Suppressor macrophage (primary cell): ENCODE data around the gene DRAXIN.
A peak's percentile ranks its signal among the peaks of the same experiment; 100 is the strongest.

ENCODE experiments used
- DNase-seq, 4 experiments: peaks; one replicate each; pipeline ENCODE4 v3.0.0-alpha.2; 2020 to 2022

The DRAXIN gene

DNA sequence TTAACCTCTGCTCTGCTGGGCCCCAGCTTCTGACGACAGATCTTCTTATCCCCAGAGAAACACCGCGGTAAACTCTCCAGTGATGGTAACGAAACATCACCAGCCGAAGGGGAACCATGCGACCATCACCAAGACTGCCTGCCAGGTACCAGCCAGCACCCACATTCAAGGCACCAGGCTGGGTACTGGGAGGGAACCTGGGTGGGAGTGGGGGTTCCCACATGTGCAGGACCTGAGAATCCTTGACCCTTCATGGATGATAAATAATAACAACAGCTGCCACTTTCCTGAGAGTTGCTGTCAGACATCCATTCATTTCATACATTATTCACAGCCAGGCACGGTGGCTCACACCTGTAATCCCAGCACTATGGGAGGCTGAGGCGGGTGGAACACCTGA lies 20.8 kb downstream of the DRAXIN start:
- DNase-seq: no peak

DNA sequence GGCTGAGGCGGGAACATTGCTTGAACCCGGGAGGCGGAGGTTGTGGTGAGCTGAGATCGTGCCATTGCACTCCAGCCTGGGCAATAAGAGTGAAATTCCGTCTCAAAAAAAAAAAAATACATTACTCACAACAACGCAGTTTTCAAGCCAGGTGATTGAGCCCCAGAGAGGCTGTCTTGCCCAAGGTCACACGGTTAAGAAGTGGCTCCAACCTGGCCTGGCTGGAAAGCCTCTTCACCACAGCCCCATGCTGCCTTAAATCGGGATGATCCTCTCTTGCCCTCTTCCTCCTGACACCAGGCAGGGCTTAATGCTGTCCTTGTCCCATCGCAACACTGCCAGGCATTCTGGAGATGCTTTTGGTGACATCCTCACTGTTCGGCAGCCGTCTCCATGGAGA lies 21.6 kb downstream of the DRAXIN start:
- DNase-seq: no peak

DNA sequence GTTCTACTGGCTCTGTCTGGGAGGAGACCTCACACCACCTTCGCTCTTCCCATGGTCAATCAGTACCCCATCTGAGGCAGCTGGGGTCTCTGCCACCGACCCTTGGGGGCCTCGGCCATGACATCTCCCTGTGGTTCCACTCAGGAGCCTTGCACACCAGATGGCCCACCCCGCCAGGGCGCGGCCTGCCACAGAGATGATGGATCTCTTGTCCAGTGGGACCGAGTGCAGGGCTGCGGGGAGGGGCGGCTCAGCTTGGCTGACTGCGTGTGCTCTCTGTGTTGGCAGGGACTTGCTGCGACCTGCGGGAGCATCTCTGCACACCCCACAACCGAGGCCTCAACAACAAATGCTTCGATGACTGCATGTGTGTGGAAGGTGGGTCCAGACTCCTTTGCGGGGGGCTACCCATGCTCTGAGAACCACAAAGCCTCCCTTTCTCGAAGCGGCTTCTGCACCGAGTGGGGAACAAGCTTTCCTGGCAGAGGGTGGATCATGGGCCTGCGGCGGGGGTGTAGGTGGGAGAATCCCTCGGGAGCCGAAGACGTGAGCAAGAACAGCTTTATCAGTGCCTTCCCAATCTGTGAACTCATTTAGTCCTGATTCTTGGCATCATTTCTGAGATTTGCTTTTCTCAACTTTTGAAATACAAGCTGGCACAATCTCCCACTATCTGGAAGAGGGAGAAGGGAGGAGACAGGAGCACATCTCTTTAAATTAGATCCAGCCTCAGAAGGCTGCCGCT lies 23.5 kb downstream of the DRAXIN start:
- DNase-seq: no peak

DNA sequence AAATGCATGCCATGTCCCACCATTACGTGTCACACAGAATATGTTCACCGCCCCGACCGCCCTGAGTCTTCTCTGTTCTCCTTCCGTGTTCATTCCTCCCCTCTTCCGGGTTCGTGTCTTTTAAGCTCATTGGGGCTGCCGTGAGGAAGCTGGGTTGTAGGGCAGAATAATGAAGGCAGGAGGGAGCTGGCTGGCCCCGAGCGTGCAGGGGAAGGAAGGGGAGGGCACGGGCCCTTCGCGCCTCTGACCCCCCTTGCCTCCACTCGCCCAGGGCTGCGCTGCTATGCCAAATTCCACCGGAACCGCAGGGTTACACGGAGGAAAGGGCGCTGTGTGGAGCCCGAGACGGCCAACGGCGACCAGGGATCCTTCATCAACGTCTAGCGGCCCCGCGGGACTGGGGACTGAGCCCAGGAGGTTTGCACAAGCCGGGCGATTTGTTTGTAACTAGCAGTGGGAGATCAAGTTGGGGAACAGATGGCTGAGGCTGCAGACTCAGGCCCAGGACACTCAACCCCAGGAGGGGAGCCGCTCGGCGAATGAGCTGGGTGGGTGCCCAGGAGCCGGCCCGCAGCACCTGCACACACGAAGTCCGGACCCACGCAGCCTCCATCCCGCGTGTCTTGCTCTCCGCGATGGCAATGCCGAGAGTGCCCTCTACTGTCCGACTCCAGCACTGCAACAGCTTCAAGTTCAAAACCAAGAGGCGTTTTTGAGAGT lies 28.0 kb downstream of the DRAXIN start:
- peak; percentile 86 to 93 (median 90) for DNase-seq

DNA sequence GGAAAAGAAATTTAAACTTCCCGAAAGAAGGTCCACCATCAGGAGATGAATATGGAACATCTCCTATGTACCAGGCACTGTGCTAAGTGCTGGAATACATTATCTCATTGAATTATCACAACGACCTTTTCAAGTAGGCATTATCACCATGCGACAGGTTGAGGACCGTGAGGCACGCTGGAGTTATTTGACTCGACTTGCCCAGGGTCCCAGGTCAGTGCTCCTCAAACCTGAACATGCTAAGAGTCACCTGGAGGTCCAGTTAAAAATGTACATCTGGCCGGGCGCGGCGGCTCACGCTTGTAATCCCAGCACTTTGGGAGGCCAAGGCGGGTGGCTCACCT lies 28.5 kb downstream of the DRAXIN start:
- no peak for DNase-seq

DNA sequence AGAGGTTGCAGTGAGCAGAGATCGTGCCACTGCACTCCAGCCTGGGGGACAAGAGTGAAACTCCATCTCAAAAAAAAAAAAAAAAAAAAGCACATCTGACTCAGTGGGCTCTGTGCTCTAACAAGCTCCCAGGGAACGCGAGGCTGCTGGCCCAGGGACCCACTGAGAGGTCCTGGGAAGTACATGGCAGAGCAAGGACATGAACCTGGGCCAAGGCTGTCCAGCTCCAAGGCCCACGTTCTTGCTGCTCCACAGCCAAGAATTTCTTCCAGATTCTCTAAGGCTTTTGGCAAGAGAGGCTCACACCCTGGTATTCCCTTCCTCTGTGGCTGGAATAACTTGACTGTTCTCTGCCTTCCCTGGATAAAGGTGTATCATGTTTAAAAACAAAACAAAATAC lies 29.0 kb downstream of the DRAXIN start:
- no peak for DNase-seq

DNA sequence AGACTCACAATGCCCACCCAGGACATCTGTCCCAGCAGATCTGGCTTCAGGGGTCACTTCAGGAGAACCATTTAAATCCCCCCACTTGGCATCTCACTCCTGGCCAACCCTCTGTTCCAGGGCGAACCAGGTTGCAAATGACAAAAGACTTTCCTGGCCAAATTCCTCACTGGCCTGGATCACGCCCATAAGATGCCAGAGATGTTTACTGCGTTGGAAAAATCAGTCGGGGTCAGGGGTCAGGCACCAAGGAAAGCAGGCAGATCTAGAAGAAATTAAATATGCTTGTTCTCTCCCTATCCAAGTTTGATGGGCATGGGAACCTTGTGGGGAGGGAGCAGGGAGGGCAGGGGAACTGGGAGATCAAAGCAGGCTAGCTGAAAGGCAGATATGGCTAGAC lies 29.8 kb downstream of the DRAXIN start:
- no peak for DNase-seq

DNA sequence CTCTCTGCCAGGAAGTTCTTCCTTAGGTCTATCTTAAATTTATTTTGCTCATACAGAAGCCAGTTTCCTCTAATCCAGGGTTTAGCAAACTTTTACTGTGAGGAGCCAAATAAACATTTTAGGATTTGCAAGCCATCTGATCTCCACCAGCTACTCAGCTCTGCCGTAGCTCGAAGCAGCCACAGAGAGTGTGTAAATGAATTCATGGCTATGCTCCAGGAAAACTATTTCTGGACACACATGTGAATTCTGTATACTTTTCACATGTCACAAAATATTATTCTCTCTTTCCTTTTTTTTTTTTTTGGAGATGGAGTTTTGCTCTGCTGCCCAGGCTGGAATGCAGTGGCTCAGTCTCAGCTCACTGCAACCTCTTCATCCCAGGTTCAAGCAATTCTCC lies 31.0 kb downstream of the DRAXIN start:
- DNase-seq: no peak

DNA sequence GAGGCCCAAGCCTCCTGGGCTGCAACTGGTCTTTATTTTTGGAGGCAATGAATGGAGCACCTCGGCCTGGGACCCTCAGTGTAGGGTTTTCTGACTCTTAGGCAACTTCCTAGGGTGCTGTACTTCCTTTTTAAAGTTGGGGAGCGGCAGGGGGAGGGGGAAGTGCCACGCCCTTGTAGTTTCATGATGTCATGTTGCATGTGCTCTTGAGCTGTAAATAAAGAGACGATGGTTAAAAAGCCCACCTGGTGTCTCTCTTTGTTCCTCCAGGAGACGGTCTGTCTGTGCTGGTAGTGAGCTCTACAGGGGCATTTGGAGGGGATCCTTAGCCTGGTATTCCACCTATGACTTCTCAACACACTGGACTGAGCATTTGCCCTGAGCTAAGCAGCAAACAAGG lies 34.1 kb downstream of the DRAXIN start:
- DNase-seq: peak in 3 of 4 experiments; percentile 47 to 58 (median 52)

DNA sequence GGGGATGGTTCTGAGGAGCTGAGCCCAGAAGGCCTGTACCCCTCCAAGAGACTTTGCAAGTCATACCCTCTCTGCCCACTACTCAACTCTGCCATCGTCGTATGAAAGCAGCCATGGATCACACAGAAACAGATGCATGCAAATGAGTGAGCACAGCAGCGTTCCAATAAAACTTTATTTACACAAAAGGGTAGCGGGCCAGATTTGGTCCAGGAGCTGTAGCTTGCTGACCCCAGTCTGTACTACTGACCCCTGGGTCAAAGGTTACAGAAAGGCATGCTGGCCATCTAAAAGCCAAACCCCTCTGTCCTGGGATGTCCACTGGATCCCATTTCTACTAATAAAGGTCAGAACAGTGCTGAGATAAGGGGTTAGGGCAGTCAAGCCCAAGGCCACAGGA lies 35.6 kb downstream of the DRAXIN start:
- no peak for DNase-seq

DNA sequence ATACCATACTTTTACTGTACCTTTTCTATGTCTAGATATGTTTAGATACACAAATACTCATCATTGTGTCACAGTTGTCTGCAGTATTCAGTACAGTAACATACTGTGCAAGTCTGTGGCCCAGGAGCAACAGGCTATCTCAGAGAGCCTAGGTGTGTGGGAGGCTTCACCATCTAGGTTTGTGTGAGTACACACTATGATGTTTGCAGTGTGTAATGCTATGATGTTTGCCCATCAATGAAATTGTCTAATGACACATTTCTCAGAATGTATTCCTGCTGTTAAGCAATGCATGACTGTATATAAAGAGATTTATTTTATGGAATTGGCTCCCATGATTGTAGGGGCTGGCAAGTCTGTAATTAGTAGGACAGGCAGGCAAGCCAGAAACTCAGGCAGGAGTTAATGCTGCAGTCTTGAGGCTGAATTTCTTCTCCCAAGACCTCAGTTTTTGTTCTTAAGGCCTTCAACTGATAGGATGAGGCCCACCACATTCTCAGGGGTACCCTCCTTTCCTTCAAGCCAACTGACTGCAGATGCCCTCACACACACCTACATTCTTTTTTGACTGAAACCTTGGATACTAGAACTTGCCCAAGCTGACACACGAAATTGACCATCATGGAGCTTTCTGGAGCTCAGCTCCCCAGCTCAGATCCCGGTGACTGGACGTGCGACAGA lies 36.8 kb downstream of the DRAXIN start:
- peak in 1 of 4 experiments; percentile 14 for DNase-seq

DNA sequence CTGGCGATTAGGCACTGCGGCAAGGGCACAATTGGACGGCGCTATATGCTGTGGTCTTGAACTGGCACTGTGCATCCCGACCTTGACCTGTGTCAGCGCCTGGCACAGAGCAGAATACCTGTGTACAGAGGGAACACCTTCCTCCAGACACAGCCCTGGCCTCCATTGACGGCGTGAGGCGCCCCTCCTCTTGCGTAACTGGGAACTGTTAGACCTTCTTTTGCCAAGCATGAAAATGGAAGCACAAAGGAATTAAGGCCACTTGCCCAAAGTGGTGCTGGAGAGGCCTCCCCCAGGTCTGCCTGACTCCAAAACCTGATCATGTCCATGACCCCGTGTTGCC lies 37.6 kb downstream of the DRAXIN start:
- DNase-seq: no peak

DNA sequence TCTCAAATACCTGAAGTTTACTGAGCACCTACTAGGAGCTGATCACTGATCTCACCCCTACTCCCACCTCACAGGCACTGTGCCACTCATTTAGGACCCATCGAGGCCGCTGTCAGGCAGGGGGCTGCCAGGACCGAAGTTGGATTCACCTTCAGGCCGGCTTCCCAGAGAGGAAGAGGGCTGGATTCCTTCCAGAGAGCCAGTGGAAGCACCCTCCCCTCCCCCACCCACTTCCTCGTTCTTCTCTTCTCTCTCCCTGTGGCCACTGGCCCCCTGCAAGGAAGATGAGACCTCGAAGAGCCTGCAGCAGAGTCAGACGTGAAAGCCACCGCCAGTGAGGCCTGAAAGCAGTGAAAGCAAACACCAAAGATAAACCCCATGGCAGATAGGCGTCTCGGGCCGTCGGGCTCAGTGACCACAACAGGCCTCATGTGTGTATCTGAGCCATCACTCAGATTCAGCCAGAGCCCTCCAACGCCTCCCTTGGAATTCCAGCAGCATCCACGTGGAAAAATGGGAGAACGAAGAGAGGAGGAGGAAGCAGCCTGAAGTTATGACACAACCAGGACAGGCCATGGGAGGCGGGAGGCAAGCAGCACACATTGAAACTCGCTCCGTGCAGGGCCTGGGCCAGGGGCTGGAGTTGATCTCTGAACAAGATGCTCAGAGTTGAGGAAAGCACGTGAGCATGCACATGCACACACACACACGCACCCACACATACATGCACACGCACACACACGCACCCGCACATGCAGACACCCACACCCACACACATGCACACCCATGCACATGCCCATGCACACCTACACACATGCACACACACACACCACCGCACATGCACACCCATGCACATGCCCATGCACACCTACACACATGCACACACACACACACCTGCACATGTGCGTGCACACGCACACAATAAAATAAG lies 38.3 kb downstream of the DRAXIN start:
- DNase-seq: peak; percentile 24 to 52 (median 38)

DNA sequence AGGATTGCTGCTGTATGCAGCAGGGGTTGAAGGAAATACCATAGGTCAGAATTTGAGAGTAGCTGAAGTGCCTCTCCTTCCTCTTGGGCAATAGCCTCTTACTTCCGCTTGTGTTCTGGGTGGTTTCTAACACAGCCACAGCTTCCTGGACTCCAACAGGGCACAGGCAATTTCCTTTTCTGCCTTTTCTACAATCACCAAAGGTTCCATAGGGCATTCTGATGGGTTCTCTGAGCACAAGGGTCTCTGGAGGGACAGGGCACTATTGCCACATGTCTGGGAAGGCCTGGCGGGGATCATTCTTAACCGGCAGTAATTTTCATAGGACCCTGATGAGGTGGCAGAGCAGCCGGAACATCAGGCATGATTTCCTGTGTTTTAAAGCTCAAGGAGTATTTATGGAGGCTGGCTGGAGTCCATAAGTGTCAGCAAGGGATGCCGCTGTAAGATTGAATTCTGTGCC lies 39.0 kb downstream of the DRAXIN start:
- DNase-seq: peak; percentile 76 to 92 (median 86)

DNA sequence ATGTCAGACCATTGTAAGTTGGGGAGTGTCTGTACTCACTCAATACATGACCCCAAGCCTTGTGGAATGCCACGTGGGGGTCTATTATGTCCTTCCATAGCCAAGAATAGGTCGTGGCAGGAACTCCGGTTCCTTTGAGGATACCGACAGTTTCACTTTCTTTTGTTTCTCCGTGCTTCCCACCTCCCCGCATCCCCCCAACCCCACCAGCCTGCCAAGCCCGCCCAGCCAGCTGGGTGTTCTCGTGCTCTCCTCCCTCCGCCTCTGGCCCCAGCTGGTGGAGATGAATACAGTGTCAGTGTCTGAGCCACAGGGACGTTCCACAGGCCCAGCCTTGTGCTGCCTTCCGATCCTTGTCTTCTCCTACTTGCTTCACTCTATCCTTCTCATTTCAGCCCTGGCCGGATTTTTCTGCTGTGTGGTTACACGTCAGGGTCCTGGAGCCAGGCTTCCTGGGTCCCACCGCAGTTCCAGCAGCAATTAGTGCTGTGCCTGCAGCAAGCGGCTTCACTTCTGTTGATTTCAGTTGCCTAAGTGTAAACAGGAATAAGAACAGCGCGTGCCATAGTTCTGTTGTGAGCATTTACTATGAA lies 40.3 kb downstream of the DRAXIN start:
- peak; percentile 42 to 73 (median 64) for DNase-seq

DNA sequence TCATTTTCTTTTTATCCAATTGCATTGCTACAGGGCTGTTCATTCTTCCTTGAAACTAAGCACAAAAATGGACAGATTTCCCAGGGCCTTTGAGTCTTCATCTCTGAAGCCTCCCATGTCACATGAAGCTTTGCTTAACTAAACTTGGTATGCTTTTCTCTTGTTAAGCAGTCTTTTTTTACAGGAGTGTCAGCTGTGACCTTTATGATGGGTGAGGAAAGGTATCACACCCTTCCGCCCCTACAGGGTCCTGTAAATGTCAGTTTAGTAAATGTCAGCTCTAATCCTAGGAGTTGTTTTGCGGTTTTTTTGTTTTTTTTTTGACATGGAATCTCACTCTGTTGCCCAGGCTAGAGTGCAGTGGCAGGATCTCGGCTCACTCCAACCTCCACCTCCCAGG lies 41.8 kb downstream of the DRAXIN start:
- no peak for DNase-seq

DNA sequence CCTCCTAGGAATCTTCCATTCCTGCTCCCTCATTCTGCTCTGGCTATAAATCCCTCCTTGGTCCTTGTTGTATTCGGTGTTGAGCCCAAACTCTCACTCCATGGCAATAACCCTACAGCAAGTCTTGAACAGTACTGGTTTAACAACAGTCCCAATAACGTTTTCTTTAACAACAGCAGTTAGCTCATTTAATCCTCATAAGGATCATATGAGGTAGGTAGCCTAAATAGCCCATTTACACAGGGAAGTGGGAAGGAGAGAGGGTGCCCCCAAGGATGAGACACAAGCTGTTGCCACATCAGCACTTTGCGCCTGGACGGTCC lies 44.0 kb downstream of the DRAXIN start:
- no peak for DNase-seq

DNA sequence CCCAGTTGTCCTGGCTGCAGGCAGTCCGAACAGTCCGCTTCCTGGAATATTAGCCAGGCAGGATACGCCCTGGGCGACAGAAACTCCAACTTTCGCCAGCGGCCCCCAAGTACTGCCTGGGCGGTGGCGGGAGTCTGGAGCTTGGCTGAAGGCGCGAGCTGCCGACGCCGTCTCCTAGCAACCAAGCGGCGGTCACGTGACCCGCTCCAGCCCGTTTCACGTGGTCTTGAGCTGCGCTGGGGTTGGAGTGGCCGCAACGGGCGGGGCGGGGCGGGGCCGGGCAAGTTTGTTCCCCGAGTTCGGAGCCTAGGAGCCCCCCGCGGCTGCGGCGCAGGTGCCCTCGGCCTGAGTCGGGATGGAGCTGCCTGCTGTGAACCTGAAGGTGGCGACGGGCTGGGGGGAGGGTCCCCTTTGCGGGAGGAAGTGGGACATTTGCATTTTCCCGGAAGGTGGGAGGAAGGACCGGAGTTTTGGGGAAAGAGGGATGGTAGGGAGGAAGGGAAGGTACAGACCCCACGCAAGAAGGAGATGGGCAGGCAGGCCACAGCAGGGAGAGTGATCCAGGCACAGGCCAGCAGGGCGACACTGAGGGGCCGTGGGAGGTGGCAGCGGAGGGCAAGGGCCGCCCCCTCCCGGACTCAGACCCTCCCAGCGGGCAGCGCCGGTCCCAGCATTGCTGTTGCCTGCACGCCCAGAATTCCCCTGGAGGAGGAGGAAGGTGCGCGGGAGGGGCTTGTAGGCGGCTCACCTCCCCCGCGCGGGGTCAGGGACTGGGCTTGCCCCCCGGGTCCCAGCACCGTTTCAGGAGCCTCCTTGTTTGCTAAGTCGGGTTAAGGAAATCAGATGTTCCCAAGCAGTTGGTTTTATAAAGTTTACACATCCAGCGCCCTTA lies 44.6 kb downstream of the DRAXIN start, which contains the start of gene AGTRAP:
Gene AGTRAP, plus strand, starts transcription at position 283 of the 892 bp plus-strand sequence. Its CDS starts 73 bp downstream, at position 356.
- DNase-seq: peak; percentile 92 to 97 (median 96)

DNA sequence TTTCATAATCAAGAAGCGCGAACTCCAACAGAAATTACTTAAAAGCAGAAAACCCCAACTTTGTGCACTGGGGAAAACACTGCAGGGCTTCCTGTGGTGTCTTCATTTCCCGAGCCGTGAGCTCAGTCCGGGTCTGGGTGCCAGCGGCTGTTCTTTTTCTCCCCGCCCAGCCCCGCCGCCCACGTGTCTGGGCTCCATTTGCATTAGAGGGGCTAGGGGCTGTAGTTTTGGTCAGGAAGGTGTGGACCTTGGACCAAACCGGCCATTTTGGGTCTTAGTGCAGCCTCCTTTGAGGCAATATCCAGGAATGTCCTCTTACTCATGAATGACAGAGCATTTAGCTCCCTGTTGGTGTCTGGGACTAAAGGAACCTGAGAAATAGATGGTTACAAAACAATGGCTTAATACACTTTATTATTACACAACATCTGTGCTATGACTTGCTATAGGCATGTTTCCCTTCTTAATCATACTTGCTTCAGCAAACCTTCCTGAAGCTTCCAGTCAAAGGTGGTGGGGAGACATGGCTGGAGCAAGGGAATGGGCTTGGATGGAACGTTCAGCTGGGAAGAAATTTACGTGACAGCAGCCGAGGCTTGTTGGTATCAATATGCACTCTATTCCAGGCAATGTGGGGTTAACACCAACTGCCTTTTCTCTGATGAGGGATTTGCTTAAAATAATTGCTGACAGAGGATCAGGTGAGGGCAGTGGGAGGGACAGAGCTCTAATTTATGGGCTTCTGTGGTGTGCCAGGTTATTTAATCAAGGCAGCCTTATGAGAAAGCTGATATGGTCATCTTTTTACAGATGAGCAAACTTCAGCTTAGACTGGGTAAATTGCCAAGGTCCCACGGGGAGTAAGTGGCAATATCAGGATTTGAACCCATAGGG lies 45.5 kb downstream of the DRAXIN start:
- DNase-seq: peak; percentile 81 to 91 (median 90)

DNA sequence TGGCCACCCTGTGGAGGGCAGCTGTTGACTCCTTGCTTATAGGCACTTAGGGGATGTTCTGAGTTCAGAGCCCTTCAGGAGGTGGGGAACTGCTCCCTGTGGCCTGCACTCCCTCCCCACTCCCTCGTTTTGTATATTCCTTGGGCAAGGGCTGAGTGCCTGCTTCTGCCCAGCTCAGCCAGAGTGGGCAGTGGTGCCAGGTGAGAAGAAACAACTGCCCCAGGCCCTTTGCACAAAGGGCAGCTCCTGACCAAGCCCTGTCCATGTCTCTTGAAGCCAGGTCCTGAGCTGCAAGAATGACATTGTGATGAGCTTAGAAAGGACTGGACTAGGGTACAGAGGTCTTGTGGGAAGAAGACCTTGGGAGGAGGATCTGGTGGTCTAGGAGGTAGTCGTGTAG lies 46.6 kb downstream of the DRAXIN start:
- DNase-seq: no peak
